H1 (cell line): ENCODE measurements around the gene RNU6-1. TPM values are rescaled to one million over a fixed set of nuclear protein-coding genes. Genes with fewer than 3 reads are reported as not detected.

ENCODE experiments used
- CHD7 ChIP-seq: fragments of 300-600 bp; sonication (generic); IDR thresholded peaks from 2 replicates; pipeline ENCODE4 v1.7.1; 2012; ENCODE audit warnings: low read length, moderate library complexity, mild to moderate bottlenecking, inconsistent platforms; ENCODE audit not compliant: insufficient replicate concordance
- E2F6 ChIP-seq: IDR thresholded peaks from 2 replicates; pipeline ENCODE4 v1.6.1; 2012; ENCODE audit warnings: inconsistent platforms
- EZH2 ChIP-seq: fragments of 200-600 bp; sonication (generic); IDR thresholded peaks from 2 replicates; pipeline ENCODE4 v1.7.1; 2012; ENCODE audit warnings: low read depth, mild to moderate bottlenecking, moderate library complexity, low read length, inconsistent platforms; ENCODE audit not compliant: severe bottlenecking
- MAX ChIP-seq: IDR thresholded peaks from 2 replicates; pipeline ENCODE4 v1.6.1; 2012; ENCODE audit warnings: inconsistent platforms
- RAD21 ChIP-seq, 2 experiments: IDR thresholded peaks in 1 of 2; conservative IDR thresholded peaks in 1 of 2; 2 replicates each; pipeline ENCODE4 v1.6.1; 2011; ENCODE audit warnings: low read depth in 2 of 2, low read length in 2 of 2, improper control_type of control experiment in 1 of 2, inconsistent platforms in 1 of 2, mild to moderate bottlenecking in 1 of 2, moderate library complexity in 1 of 2
- RNF2 ChIP-seq: fragments of 200-900, 300-1000 bp; sonication (generic); IDR thresholded peaks from 2 replicates; pipeline ENCODE4 v1.7.1; 2016; ENCODE audit warnings: borderline replicate concordance, low read depth, mild to moderate bottlenecking, antibody characterized with exemption, low read length; ENCODE audit not compliant: poor library complexity, severe bottlenecking; ENCODE audit errors: missing control alignments
- SUZ12 ChIP-seq: fragments of 200-600 bp; sonication (generic); IDR thresholded peaks from 2 replicates; pipeline ENCODE4 v1.6.1; 2012; ENCODE audit warnings: mild to moderate bottlenecking, inconsistent platforms, low read length, moderate library complexity, mixed read lengths
- polyA plus RNA-seq, 7 experiments: library from polyadenylated mRNA; depleted of rRNA in 3 of 7; stranded (reverse) in 5 of 7; unstranded in 2 of 7; fragments of >200 nt in 5 of 7; fragments of 200-250 nt in 2 of 7; gene quantifications; 1 replicate in 5 of 7; 2 replicates in 1 of 7; 4 replicates in 1 of 7; pipeline versions ENCODE4 v1.2.1 to v1.2.3, GENCODE V29; 2011 to 2013; ENCODE audit warnings: missing spikeins in 2 of 7, mixed read lengths in 2 of 7
- total RNA-seq: library from RNA; stranded (reverse); fragmentation: NEBNext Ultra II Directional; extraction: Animal tissue kit (Norgen Biotek cat#: 25700); gene quantifications from 2 replicates; pipeline ENCODE4 v1.2.1, GENCODE V29; 2021

Gene RNU6-1
- total and polyA plus RNA-seq, 2 of the 8 experiments (the other 6 are each of a cell fraction or from before 2014, with no cell fraction given), result not detected

GRCh38 chr15:67883234-67883773 is 43.5 kb upstream of the RNU6-1 start (continued):
- TF ChIP-seq SUZ12 (no peak), EZH2 (no peak), E2F6 (no peak), RNF2 (no peak), RAD21 (IDR thresholded peaks at IDR 0.05 in 1 of 2, conservative IDR thresholded peaks at IDR 0.05 in 1 of 2; ENCODE audit: low read depth in 2 of 2, low read length in 2 of 2) (no peak), CHD7 (no peak), MAX (no peak)
